A549 (cell line): ENCODE measurements around the gene DENND4B. TPM values are rescaled to one million over a fixed set of nuclear protein-coding genes. Genes with fewer than 3 reads are reported as not detected.

Experiments used
- ATAC-seq, 2 experiments: fragments of 200-7000 bp in 1 of 2; fragments of >200 bp in 1 of 2; cut with Nextera tagmentation in 1 of 2; cut with Tn5 transposase in 1 of 2; 3 replicates each; pipeline versions ENCODE4 v1.8.0 to v1.9.1; 2018 to 2020; ENCODE audit warnings: mild to moderate bottlenecking in 1 of 2, moderate library complexity in 1 of 2
- CTCF ChIA-PET: fragments of 300-600 bp; sonication (Branson Sonifier 250); formaldehyde crosslinking; extraction: SDS; loops from one replicate; lab custom pipeline; 2021; ENCODE audit warnings: antibody characterized with exemption, inconsistent platforms; lab: Yijun Ruan, JAX
- POLR2A ChIA-PET: fragments of 350-600 bp; formaldehyde crosslinking; extraction: SDS; loops from one replicate; lab custom pipeline; 2021; ENCODE audit warnings: antibody characterized with exemption, inconsistent platforms; lab: Yijun Ruan, JAX
- DNase-seq, 2 experiments: peaks; one replicate each; pipeline versions ENCODE4 v3.0.0 to v3.0.0-alpha.2; 2011 to 2016; ENCODE audit warnings: low read depth in 1 of 2, low spot score in 1 of 2
- FAIRE-seq: peaks from 2 replicates; lab custom pipeline; 2011; peaks lifted over from hg19 to GRCh38; lab: Jason Lieb, UNC
- H3K27ac ChIP-seq, 2 experiments: fragments of >200 bp; sonication (Bioruptor Twin); formaldehyde crosslinking; 3 replicates each; pipeline ENCODE4 v1.5.1; 2016 to 2017
- H3K4me1 ChIP-seq: fragments of >200 bp; sonication (Bioruptor Twin); formaldehyde crosslinking; 3 replicates; pipeline ENCODE4 v1.6.1; 2016
- H3K4me2 ChIP-seq: fragments of >200 bp; sonication (Bioruptor Twin); formaldehyde crosslinking; 3 replicates; pipeline ENCODE4 v1.6.1; 2016
- H3K4me3 ChIP-seq: fragments of >200 bp; sonication (Bioruptor Twin); formaldehyde crosslinking; 3 replicates; pipeline ENCODE4 v1.5.1; 2016
- H3K9me3 ChIP-seq: fragments of >200 bp; sonication (Bioruptor Twin); formaldehyde crosslinking; 3 replicates; pipeline ENCODE4 v1.6.1; 2016
- CBX2 ChIP-seq: fragments of 200-600 bp; sonication (generic); IDR thresholded peaks from 2 replicates; pipeline ENCODE4 v1.6.1; 2016; ENCODE audit warnings: low read depth, mild to moderate bottlenecking, borderline replicate concordance
- CTCF ChIP-seq: fragments of >200 bp; sonication (Bioruptor Twin); formaldehyde crosslinking; IDR thresholded peaks from 3 replicates; pipeline ENCODE4 v1.5.1; 2016
- EHF ChIP-seq: fragments of 250-450 bp; sonication (Bioruptor Pico); IDR thresholded peaks from 2 replicates; pipeline ENCODE4 v1.5.0; 2020; ENCODE audit warnings: mild to moderate bottlenecking
- EHMT2 ChIP-seq: fragments of 200-600 bp; sonication (generic); IDR thresholded peaks from 2 replicates; pipeline ENCODE4 v1.6.1; 2016; ENCODE audit warnings: antibody characterized with exemption, low read depth, mild to moderate bottlenecking, moderate library complexity
- ELK1 ChIP-seq: fragments of 150-350 bp; IDR thresholded peaks from 2 replicates; pipeline ENCODE4 v1.6.1; 2014; ENCODE audit warnings: low read depth, mild to moderate bottlenecking, low read length
- FOXS1 ChIP-seq: fragments of 250-450 bp; sonication (Bioruptor Pico); IDR thresholded peaks from 2 replicates; pipeline ENCODE4 v1.5.0; 2020; ENCODE audit warnings: mild to moderate bottlenecking, moderate library complexity
- GATA3 ChIP-seq: IDR thresholded peaks from 2 replicates; pipeline ENCODE4 v1.6.1; 2012; ENCODE audit warnings: borderline replicate concordance
- HDAC2 ChIP-seq: fragments of 200-600 bp; sonication (generic); IDR thresholded peaks from 2 replicates; pipeline ENCODE4 v1.6.1; 2016
- JUN ChIP-seq, 2 experiments: fragments of >200 bp; sonication (Bioruptor Twin); formaldehyde crosslinking; IDR thresholded peaks; 2 replicates in 1 of 2; 3 replicates in 1 of 2; pipeline ENCODE4 v1.6.1; 2016 to 2017
- JUNB ChIP-seq: fragments of >200 bp; sonication (Bioruptor Twin); formaldehyde crosslinking; IDR thresholded peaks from 2 replicates; pipeline ENCODE4 v1.6.1; 2016
- KDM1A ChIP-seq: fragments of 200-600 bp; sonication (generic); IDR thresholded peaks from 2 replicates; pipeline ENCODE4 v1.6.1; 2016; ENCODE audit warnings: low read depth, mild to moderate bottlenecking
- MAZ ChIP-seq: fragments of 150-350 bp; IDR thresholded peaks from 2 replicates; pipeline ENCODE4 v1.6.1; 2014; ENCODE audit warnings: antibody characterized with exemption, low read depth, low read length, borderline replicate concordance
- NR3C1 ChIP-seq: fragments of >200 bp; sonication (Bioruptor Twin); formaldehyde crosslinking; IDR thresholded peaks from 3 replicates; pipeline ENCODE4 v1.6.1; 2017
- PBX3 ChIP-seq: IDR thresholded peaks from 2 replicates; pipeline ENCODE4 v1.6.1; 2012
- POLR2AphosphoS2 ChIP-seq: conservative IDR thresholded peaks from 2 replicates; pipeline ENCODE4 v1.6.1; 2012; ENCODE audit warnings: low read length, improper control_type of control experiment, inconsistent platforms
- RAD21 ChIP-seq, 2 experiments: fragments of >200 bp in 1 of 2; sonication (Bioruptor Twin) in 1 of 2; formaldehyde crosslinking in 1 of 2; IDR thresholded peaks in 1 of 2; conservative IDR thresholded peaks in 1 of 2; 2 replicates in 1 of 2; 3 replicates in 1 of 2; pipeline ENCODE4 v1.6.1; 2012 to 2018; ENCODE audit warnings: inconsistent platforms in 1 of 2
- RARB ChIP-seq: fragments of 250-450 bp; sonication (Bioruptor Pico); IDR thresholded peaks from 2 replicates; pipeline ENCODE4 v1.8.0; 2021; ENCODE audit warnings: mild to moderate bottlenecking, moderate library complexity
- TFCP2L1 ChIP-seq: fragments of 250-450 bp; sonication (Bioruptor Pico); IDR thresholded peaks from 2 replicates; pipeline ENCODE4 v1.5.0; 2021; ENCODE audit warnings: mild to moderate bottlenecking
- ZC3H11A ChIP-seq: fragments of 450-650 bp; IDR thresholded peaks from 2 replicates; pipeline ENCODE4 v1.6.1; 2014; ENCODE audit warnings: antibody characterized with exemption, mild to moderate bottlenecking
- ZNF302 ChIP-seq: fragments of 250-450 bp; sonication (Bioruptor Pico); IDR thresholded peaks from 2 replicates; pipeline ENCODE4 v1.9.0; 2021; ENCODE audit warnings: inconsistent platforms, mild to moderate bottlenecking, moderate library complexity
- WGBS: methylation state at CpG from one replicate; pipeline ENCODE4 v1.1.6; 2017; ENCODE audit errors: missing lambda C conversion rate; 5-methylcytosine and 5-hydroxymethylcytosine counted together
- polyA plus RNA-seq, 4 experiments: library from polyadenylated mRNA; depleted of rRNA in 3 of 4; stranded (reverse); fragments of >200 nt; fragmentation: RNase III in 1 of 4; extraction: RNeasy Plus Mini Kit Qiagen cat#74134 plus additional on column Dnase treatment in 1 of 4; gene quantifications; 2 replicates in 3 of 4; 3 replicates in 1 of 4; pipeline ENCODE4 v1.2.3, GENCODE V29; 2011 to 2017
- TF ChIP-seq, protein P1 (sequence below): fragments of 200-600 bp; sonication (generic); IDR thresholded peaks from 2 replicates; pipeline ENCODE4 v1.6.1; 2016; ENCODE audit warnings: antibody characterized with exemption, mild to moderate bottlenecking, moderate library complexity
- TF ChIP-seq, protein P2 (sequence below): fragments of >200 bp; sonication (Bioruptor Twin); formaldehyde crosslinking; IDR thresholded peaks from 2 replicates; pipeline ENCODE4 v1.6.1; 2016

The DENND4B gene
- polyA plus RNA-seq, 2 of the 4 experiments (the other 2 are of a cell fraction): 18.7 to 43.3 TPM

DNA sequence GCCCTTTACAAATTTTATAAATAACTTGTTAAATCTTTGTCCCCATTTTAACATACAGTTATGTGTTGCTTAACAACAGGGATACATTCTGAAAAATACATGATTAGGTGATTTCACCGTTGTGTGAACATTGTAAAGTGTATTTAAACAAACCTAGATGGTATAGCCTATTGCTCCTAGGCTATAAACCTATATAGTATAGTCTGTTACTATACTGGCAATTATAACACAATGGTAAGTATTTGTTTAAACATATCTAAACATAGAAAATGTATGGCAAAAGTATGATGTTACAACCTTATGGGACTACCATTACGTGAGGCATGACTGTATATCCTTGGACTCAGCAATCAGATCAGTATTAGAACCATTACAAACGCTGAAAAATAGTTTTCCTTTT, 60.4 kb downstream of the DENND4B start:
- 68% methylated on average over 3 of the region's 3 CpGs for WGBS
- FAIRE-seq (no peak), ATAC-seq (no peak), DNase-seq (no peak)
- Histone ChIP-seq H3K4me1 (peaks cover 3% of the 10 kb centered on the region; the same call in 1 of the 3 replicates), H3K4me3 (no peak overlapping the region), H3K27ac (no peak overlapping the region), H3K4me2 (no peak overlapping the region), H3K9me3 (no peaks in the 10 kb centered on the region)
- ChIA-PET POLR2A (no interaction called here), CTCF (interaction anchor here (0.6 to 1.2 kb wide), 2 partner anchors 64 to 534 kb away, joined by 3 read pairs; no protein-coding TSS in a partner anchor)
- TF ChIP-seq EHMT2 (no peak), ELK1 (no peak), RARB (CRISPR knock-in tag) (no peak), JUN (IDR thresholded peaks at IDR 0.05) (no peak), EHF (CRISPR knock-in tag) (no peak), HDAC2 (no peak), PBX3 (no peak), ZNF302 (no peak), RAD21 (conservative IDR thresholded peaks at IDR 0.05 in 1 of 2, IDR thresholded peaks at IDR 0.05 in 1 of 2) (no peak), FOXS1 (CRISPR knock-in tag) (no peak), POLR2AphosphoS2 (no peak), NR3C1 (no peak), GATA3 (no peak), MAZ (no peak), KDM1A (no peak), TFCP2L1 (CRISPR knock-in tag) (no peak), CTCF (no peak)
- TF ChIP-seq, protein P1, sequence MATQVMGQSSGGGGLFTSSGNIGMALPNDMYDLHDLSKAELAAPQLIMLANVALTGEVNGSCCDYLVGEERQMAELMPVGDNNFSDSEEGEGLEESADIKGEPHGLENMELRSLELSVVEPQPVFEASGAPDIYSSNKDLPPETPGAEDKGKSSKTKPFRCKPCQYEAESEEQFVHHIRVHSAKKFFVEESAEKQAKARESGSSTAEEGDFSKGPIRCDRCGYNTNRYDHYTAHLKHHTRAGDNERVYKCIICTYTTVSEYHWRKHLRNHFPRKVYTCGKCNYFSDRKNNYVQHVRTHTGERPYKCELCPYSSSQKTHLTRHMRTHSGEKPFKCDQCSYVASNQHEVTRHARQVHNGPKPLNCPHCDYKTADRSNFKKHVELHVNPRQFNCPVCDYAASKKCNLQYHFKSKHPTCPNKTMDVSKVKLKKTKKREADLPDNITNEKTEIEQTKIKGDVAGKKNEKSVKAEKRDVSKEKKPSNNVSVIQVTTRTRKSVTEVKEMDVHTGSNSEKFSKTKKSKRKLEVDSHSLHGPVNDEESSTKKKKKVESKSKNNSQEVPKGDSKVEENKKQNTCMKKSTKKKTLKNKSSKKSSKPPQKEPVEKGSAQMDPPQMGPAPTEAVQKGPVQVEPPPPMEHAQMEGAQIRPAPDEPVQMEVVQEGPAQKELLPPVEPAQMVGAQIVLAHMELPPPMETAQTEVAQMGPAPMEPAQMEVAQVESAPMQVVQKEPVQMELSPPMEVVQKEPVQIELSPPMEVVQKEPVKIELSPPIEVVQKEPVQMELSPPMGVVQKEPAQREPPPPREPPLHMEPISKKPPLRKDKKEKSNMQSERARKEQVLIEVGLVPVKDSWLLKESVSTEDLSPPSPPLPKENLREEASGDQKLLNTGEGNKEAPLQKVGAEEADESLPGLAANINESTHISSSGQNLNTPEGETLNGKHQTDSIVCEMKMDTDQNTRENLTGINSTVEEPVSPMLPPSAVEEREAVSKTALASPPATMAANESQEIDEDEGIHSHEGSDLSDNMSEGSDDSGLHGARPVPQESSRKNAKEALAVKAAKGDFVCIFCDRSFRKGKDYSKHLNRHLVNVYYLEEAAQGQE: no peak
- TF ChIP-seq, protein P2, sequence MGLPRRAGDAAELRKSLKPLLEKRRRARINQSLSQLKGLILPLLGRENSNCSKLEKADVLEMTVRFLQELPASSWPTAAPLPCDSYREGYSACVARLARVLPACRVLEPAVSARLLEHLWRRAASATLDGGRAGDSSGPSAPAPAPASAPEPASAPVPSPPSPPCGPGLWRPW: no peak

GRCh38 chr1:153883223-153883622, 63.3 kb downstream of the DENND4B start:
- POLR2A ChIA-PET: no interaction called here
- no peak for ATAC-seq
- Histone ChIP-seq H3K9me3 (no peaks in the 10 kb centered on the region), H3K27ac (no peak overlapping the region), H3K4me3 (no peak overlapping the region), H3K4me2 (no peak overlapping the region), H3K4me1 (peaks cover 7% of the 10 kb centered on the region; the same call in 1 of the 3 replicates)
- CTCF ChIA-PET: interaction anchor here (0.7 to 1.1 kb wide), 2 partner anchors 18 to 38 kb away, joined by 3 to 4 read pairs; no protein-coding TSS in a partner anchor
- TF ChIP-seq RAD21 (conservative IDR thresholded peaks at IDR 0.05 in 1 of 2, IDR thresholded peaks at IDR 0.05 in 1 of 2): no peak
- no peak for TF ChIP-seq ZC3H11A
- no peak for TF ChIP-seq JUNB
- no peak for TF ChIP-seq CBX2
- TF ChIP-seq, all 56 proteins: peak for 0
- FAIRE-seq: no peak
- WGBS: 95% methylated on average over 4 of the region's 4 CpGs
- DNase-seq: no peak
